BJ (cell line): ENCODE data around the gene ZNF318. TPM values are rescaled to one million over a fixed set of nuclear protein-coding genes. Genes with fewer than 3 reads are reported as not detected.

Experiments
- CTCF ChIA-PET: fragments of 350-600 bp; formaldehyde crosslinking; extraction: SDS; loops from one replicate; lab custom pipeline; 2021; ENCODE audit warnings: antibody characterized with exemption, inconsistent platforms; lab: Yijun Ruan, JAX
- POLR2A ChIA-PET: fragments of 300-600 bp; sonication (Branson Sonifier 250); formaldehyde crosslinking; extraction: SDS; loops from one replicate; lab custom pipeline; 2021; ENCODE audit warnings: antibody characterized with exemption; lab: Charles Lee
- DNase-seq: peaks from one replicate; pipeline ENCODE4 v3.0.0-alpha.2; 2011; ENCODE audit warnings: low read depth
- H3K27me3 ChIP-seq: 2 replicates; pipeline ENCODE4 v1.6.0; 2011; ENCODE audit warnings: low read length; ENCODE audit not compliant: control insufficient read depth, insufficient read depth
- H3K36me3 ChIP-seq: 2 replicates; pipeline ENCODE4 v1.5.1; 2011; ENCODE audit warnings: low read length; ENCODE audit not compliant: control insufficient read depth, insufficient read depth
- H3K4me3 ChIP-seq: 2 replicates; pipeline ENCODE4 v1.5.1; 2011; ENCODE audit warnings: low read depth, mild to moderate bottlenecking, control low read depth, low read length
- CTCF ChIP-seq: IDR thresholded peaks from 2 replicates; pipeline ENCODE4 v1.5.1; 2011; ENCODE audit warnings: low read depth, mild to moderate bottlenecking, control low read depth, inconsistent platforms, low read length, moderate library complexity; ENCODE audit not compliant: insufficient read depth
- polyA plus RNA-seq: library from polyadenylated mRNA; depleted of rRNA; stranded (reverse); fragments of >200 nt; gene quantifications from 2 replicates; pipeline ENCODE4 v1.2.3, GENCODE V29; 2011

The ZNF318 gene
- polyA plus RNA-seq, 1 experiment: 11.5 TPM

GRCh38 chr6:43339168-43339567, 30.3 kb downstream of the ZNF318 start:
- ChIA-PET CTCF (interaction anchor here (0.6 to 7.5 kb wide), 4 partner anchors 23 to 101 kb away, joined by 3 to 51 read pairs (median 4); no protein-coding TSS in a partner anchor), POLR2A (no interaction called here)
- no peak overlapping the region for H3K4me3 ChIP-seq
- H3K36me3 ChIP-seq: peaks cover 20% of the 10 kb centered on the region
- no peak for DNase-seq
- no peaks in the 10 kb centered on the region for H3K27me3 ChIP-seq
- no peak for TF ChIP-seq CTCF

- Histone ChIP-seq H3K4me3 (no peak overlapping the region), H3K27me3 (no peaks in the 10 kb centered on the region), H3K36me3 (peaks cover 20% of the 10 kb centered on the region)
- no peak for DNase-seq
- POLR2A ChIA-PET: no interaction called here
- TF ChIP-seq CTCF: no peak
- CTCF ChIA-PET: interaction anchor here (1.5 to 7.5 kb wide), 2 partner anchors 75 to 100 kb away, joined by 4 to 51 read pairs; no protein-coding TSS in a partner anchor
Measured at GRCh38 chr6:43338243-43338642, 31.2 kb downstream of the ZNF318 start.

- no peak for TF ChIP-seq CTCF
Measured at GRCh38 chr6:43336382-43336781, 33.1 kb downstream of the ZNF318 start.

GRCh38 chr6:43335469-43335868, 34.0 kb downstream of the ZNF318 start:
- Histone ChIP-seq H3K27me3 (no peaks in the 10 kb centered on the region), H3K36me3 (peaks cover 14% of the 10 kb centered on the region), H3K4me3 (no peak overlapping the region)
- ChIA-PET CTCF (interaction anchor here (0.6 to 7.5 kb wide), 12 partner anchors 9 to 334 kb away, joined by 3 to 51 read pairs (median 10); partner anchors contain the start of gene DNPH1), POLR2A (no interaction called here)
- no peak for DNase-seq
- no peak for TF ChIP-seq CTCF

More at GRCh38 chr6:43336382-43336781, 33.1 kb downstream of the ZNF318 start:
- Histone ChIP-seq H3K27me3 (no peaks in the 10 kb centered on the region), H3K4me3 (no peak overlapping the region), H3K36me3 (peaks cover 17% of the 10 kb centered on the region)
- no peak for DNase-seq
- POLR2A ChIA-PET: no interaction called here
- CTCF ChIA-PET: interaction anchor here (0.8 to 7.5 kb wide), 5 partner anchors 8 to 160 kb away, joined by 3 to 51 read pairs (median 3); no protein-coding TSS in a partner anchor

- H3K4me3 ChIP-seq: no peak overlapping the region
- peak; percentile 12 for DNase-seq
- ChIA-PET POLR2A (no interaction called here), CTCF (interaction anchor here (0.6 to 7.5 kb wide), 22 partner anchors 9 to 445 kb away, joined by 3 to 51 read pairs (median 4); partner anchors contain the start of gene DNPH1)
- H3K36me3 ChIP-seq: peaks cover 8% of the 10 kb centered on the region
- H3K27me3 ChIP-seq: no peaks in the 10 kb centered on the region
- peak; percentile 68 for TF ChIP-seq CTCF
Measured at GRCh38 chr6:43334466-43335095, 34.9 kb downstream of the ZNF318 start.
